Measurements from ENCODE around the gene C14orf132. TPM values are rescaled to one million over a fixed set of nuclear protein-coding genes. Genes with fewer than 3 reads are reported as not detected.

Gene C14orf132
- polyA plus RNA-seq, 3 donors = not detected

DNA sequence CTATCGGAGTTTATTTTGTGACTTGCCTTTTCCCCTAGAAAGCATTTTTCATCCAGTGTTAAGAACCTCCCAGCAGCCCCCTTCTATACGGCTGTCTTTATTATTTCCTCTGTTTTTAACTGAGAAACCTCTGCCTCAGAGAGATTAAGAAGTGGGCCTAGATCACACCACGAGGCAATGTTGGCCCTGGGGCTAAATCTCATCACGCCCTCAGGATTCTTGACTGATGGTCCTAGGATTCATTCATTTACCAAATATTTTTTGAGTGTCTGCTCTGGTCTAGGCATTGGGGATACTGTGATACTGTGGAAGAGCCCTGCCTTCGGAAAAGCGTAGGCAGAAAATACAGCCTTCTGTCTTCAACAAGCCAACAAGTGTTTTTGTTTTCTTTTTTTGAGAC is 42.1 kb downstream of the C14orf132 start:
- TF ChIP-seq, protein P1, sequence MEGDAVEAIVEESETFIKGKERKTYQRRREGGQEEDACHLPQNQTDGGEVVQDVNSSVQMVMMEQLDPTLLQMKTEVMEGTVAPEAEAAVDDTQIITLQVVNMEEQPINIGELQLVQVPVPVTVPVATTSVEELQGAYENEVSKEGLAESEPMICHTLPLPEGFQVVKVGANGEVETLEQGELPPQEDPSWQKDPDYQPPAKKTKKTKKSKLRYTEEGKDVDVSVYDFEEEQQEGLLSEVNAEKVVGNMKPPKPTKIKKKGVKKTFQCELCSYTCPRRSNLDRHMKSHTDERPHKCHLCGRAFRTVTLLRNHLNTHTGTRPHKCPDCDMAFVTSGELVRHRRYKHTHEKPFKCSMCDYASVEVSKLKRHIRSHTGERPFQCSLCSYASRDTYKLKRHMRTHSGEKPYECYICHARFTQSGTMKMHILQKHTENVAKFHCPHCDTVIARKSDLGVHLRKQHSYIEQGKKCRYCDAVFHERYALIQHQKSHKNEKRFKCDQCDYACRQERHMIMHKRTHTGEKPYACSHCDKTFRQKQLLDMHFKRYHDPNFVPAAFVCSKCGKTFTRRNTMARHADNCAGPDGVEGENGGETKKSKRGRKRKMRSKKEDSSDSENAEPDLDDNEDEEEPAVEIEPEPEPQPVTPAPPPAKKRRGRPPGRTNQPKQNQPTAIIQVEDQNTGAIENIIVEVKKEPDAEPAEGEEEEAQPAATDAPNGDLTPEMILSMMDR (IDR thresholded peaks at IDR 0.05) = no peak
- H3K4me1 ChIP-seq (ENCODE audit: control insufficient read depth in 1 of 2, insufficient read depth in 2 of 2, low read length in 2 of 2) = no peaks in the 10 kb centered on the region
- no peak overlapping the region for H2AFZ ChIP-seq (ENCODE audit: insufficient read depth, low read depth, low read length, poor library complexity, severe bottlenecking)
- H3K36me3 ChIP-seq (replicated peaks in 1 of 2; ENCODE audit: control insufficient read depth in 1 of 2, insufficient read depth in 2 of 2, low read length in 2 of 2) = no peaks in the 10 kb centered on the region
- no peaks in the 10 kb centered on the region for H3K36me3 Mint-ChIP-seq
- no peak overlapping the region for H3K4me3 ChIP-seq (replicated peaks in 1 of 3; ENCODE audit: low read depth in 2 of 3, low read length in 3 of 3)
- no peak overlapping the region for H3K4me2 ChIP-seq (replicated peaks; ENCODE audit: extremely low read depth, low read length, poor library complexity, severe bottlenecking)
- no peak overlapping the region for H3K9ac ChIP-seq (ENCODE audit: insufficient read depth, low read length, poor library complexity, severe bottlenecking)
- no peaks in the 10 kb centered on the region for H3K4me1 Mint-ChIP-seq
- H3K79me2 ChIP-seq (ENCODE audit: insufficient read depth, low read length) = no peaks in the 10 kb centered on the region
- H3K9me3 Mint-ChIP-seq = peaks cover 0 to 2% (median 0%) of the 10 kb centered on the region in 7 donors
- H3K27ac ChIP-seq (ENCODE audit: low read depth in 1 of 2, low read length in 2 of 2) = no peak overlapping the region
- no peaks in the 10 kb centered on the region for H4K20me1 ChIP-seq (ENCODE audit: insufficient read depth, low read length)
- no peaks in the 10 kb centered on the region for H3K27me3 ChIP-seq (ENCODE audit: control insufficient read depth in 2 of 2, insufficient read depth in 2 of 2, low read length in 2 of 2)
- H3K4me3 Mint-ChIP-seq = no peak overlapping the region
- intact Hi-C loops (cut with micrococcal nuclease) = no loop called here
- H3K27me3 Mint-ChIP-seq (ENCODE audit: low read depth in 3 of 3) = peaks cover 4 to 8% (median 5%) of the 10 kb centered on the region in 3 donors
- no peak overlapping the region for H3K27ac Mint-ChIP-seq
- H3K9me3 ChIP-seq (replicated peaks in 1 of 2; ENCODE audit: control insufficient read depth in 1 of 2, insufficient read depth in 1 of 2, low read length in 2 of 2) = no peaks in the 10 kb centered on the region
- no CpG with 5 or more reads among the region's 6 CpGs for WGBS (ENCODE audit: insufficient coverage)
- DNase-seq = no peak

DNA sequence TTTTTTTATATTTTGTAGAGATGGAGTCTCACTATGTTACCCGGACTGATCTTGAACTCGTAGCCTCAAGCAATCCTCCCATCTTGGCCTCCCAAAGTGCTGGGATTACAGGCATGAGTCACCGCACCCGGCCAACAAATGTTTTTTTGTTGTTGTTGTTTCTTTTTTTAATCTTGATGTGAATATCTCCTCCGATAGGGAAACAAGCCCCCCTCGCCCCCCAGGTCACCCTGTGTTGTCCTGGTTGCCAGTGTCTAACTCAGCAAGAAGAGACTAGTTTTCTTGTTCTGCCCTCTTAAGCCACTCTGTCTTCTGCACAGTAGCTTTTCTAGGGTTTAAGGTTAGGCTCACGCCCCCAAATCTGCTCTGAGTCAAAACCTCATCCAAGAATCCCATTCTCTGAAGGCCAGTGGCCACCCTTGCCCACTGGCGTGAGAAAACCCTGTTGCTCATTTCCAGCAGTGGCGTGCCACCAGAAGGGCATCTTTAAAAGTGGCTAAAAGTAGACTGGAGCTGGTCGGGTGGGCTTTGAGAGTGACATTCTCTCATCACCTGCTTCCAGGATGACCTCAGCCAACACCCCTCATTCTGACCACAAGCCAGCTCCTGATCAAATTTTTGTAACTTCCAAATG is 42.7 kb downstream of the C14orf132 start:
- DNase-seq = no peak
- Mint-ChIP-seq H3K27me3 (ENCODE audit: low read depth in 3 of 3) (peaks cover 4 to 8% (median 5%) of the 10 kb centered on the region in 3 donors), H3K36me3 (no peaks in the 10 kb centered on the region), H3K4me1 (no peaks in the 10 kb centered on the region), H3K27ac (no peak overlapping the region), H3K4me3 (no peak overlapping the region), H3K9me3 (peaks cover 0 to 2% (median 0%) of the 10 kb centered on the region in 7 donors)
- H3K4me2 ChIP-seq (replicated peaks; ENCODE audit: extremely low read depth, low read length, poor library complexity, severe bottlenecking) = no peak overlapping the region
- no peaks in the 10 kb centered on the region for H3K27me3 ChIP-seq (ENCODE audit: control insufficient read depth in 2 of 2, insufficient read depth in 2 of 2, low read length in 2 of 2)
- TF ChIP-seq, protein P1 (IDR thresholded peaks at IDR 0.05) = no peak
- no peaks in the 10 kb centered on the region for H3K36me3 ChIP-seq (replicated peaks in 1 of 2; ENCODE audit: control insufficient read depth in 1 of 2, insufficient read depth in 2 of 2, low read length in 2 of 2)
- no peak overlapping the region for H3K4me3 ChIP-seq (replicated peaks in 1 of 3; ENCODE audit: low read depth in 2 of 3, low read length in 3 of 3)
- no peaks in the 10 kb centered on the region for H3K9me3 ChIP-seq (replicated peaks in 1 of 2; ENCODE audit: control insufficient read depth in 1 of 2, insufficient read depth in 1 of 2, low read length in 2 of 2)
- intact Hi-C loops (cut with micrococcal nuclease) = no loop called here
- H2AFZ ChIP-seq (ENCODE audit: insufficient read depth, low read depth, low read length, poor library complexity, severe bottlenecking) = no peak overlapping the region
- no peaks in the 10 kb centered on the region for H3K4me1 ChIP-seq (ENCODE audit: control insufficient read depth in 1 of 2, insufficient read depth in 2 of 2, low read length in 2 of 2)
- H3K27ac ChIP-seq (ENCODE audit: low read depth in 1 of 2, low read length in 2 of 2) = no peak overlapping the region
- no peaks in the 10 kb centered on the region for H3K79me2 ChIP-seq (ENCODE audit: insufficient read depth, low read length)
- 81% methylated on average over 2 of the region's 10 CpGs for WGBS (ENCODE audit: insufficient coverage)
- no peak overlapping the region for H3K9ac ChIP-seq (ENCODE audit: insufficient read depth, low read length, poor library complexity, severe bottlenecking)
- H4K20me1 ChIP-seq (ENCODE audit: insufficient read depth, low read length) = no peaks in the 10 kb centered on the region
